HG02840 (cell line): ENCODE data around the gene TBKBP1.

Experiments used
- ATAC-seq: cut with Tn5 transposase; IDR thresholded peaks from one replicate; pipeline ENCODE4 v1.9.1; 2021; ENCODE audit warnings: mild to moderate bottlenecking, moderate library complexity, moderate number of reproducible peaks; ENCODE audit not compliant: unreplicated experiment, low FRiP score

The TBKBP1 gene

DNA sequence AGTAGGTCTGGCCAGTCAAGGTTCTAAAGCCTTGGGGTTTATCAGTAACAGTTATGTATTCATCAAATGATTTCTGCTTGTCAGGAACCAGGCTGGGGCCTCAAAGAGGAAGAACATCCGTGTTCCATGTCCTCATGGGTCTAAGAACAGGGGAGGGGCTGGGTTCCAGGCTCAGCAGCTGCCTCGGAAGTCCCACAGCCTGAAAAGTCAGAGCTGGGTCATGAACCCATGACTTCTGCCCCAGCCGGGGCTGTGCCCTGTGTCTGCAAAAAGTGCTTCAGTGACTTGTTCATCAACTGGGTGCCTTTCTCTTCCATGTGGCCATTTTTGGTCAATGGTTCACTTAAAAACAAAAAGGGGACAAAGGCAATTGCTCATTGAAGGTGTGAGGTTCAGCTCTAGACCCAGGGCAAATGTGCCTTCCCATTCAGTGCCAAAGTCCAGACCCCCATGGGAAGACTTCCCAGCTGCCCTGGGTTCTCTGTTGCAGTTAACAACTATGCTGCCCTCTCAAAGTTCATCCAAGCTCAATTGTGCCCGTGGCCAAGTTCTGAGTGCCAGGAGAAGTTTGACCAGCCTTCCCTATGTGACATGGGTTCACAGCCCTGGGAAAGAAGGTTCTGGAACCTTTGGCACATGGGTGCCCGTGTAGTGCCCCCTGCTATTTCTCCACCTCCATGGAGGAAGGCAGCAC is 18.5 kb downstream of the TBKBP1 start:
- ATAC-seq, result no peak

DNA sequence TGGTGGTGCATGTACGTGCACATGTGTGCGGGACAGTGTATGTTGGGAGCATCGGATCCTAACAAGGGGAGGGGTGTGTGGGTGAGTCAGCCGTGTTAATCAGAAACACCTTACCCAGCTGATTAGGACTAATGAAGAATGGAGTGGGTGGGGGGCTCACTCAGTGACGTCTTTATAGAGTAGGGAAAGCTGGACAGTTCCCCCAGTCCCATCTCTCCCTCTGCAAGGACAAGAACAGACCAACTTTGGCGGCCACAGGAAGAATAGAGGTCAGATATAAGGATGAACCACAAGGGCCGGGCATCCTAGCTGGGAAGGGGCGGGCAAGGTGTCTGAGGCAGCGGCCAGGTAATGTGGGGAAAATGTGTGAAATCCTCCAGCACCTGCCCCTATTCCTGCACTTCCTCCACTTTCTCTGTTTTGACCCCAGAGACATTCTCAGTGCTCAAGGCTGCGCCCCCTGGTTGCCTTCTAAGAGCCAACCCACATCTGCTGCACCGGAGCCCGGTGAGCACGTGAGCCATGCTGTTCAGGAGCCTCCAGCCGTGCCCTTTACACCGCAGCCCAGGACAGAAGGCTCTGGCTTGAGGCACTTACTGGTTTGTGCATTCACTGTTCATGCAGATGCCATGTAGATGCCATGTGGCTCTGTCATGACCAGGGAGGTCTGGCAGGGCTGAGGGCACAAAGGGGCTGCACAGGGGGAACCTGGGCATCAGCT is 20.2 kb downstream of the TBKBP1 start:
- ATAC-seq, result no peak

DNA sequence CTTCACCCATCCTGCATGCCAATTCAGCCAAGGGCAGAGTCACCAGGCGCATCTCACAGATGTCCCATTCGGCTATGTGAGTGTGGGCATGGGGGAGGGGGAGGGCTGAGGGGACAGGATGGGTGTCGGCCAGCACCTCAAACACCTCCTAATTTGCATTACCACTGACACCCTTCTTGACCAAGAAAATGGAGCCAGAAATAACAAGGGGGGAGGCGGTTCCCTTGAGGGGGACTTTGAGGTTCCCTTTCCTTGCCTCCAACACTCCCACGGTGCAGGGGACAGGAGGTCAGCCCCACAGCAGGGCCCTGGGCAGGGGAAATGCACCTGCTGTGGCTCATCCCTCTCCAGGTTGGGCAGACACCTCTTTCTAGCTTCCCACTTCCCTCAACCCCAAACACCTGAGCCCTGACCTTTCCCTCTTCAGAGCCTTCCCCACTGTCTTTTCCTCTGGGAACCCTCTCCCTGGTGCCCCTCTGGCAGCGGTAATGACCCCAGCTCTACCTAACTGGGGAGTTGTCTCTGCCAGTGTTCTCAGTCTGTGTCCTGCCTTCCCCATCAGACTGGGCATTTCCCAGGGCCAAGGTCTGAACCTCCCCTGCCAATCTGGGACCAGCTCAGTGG is 20.9 kb downstream of the TBKBP1 start:
- ATAC-seq, result no peak

DNA sequence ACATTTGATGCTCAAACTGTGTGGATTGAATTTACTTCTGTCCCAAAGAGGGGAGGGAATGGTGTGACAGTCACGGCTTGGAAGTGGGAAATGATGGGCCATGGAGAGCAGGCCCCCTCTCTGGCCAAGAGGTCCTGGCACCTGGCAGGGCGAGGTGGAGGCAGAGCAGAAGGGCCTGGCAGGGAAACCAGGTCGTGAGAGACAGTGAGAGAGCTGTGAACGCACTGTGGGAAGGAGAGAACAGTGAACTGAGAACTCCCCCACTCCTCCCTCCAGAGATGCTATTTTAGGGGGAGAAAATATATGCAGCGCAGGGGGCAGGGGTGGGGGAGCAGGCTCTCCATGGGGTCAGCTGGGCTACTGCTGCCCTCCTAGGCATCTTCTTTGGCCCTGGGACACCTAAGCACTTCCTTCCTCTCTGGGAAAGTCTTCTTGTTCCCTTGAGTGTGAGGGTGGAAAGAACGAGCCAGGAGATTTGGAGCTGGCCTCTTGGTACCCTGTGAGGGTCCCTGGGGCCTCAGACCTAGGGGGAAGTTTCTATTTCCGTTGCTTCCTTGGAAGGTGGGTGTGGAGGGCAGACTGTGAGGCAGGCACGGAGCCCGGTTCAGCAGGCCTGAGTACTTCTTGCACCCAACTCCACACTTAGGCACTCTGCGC is 21.8 kb downstream of the TBKBP1 start:
- ATAC-seq, result no peak

DNA sequence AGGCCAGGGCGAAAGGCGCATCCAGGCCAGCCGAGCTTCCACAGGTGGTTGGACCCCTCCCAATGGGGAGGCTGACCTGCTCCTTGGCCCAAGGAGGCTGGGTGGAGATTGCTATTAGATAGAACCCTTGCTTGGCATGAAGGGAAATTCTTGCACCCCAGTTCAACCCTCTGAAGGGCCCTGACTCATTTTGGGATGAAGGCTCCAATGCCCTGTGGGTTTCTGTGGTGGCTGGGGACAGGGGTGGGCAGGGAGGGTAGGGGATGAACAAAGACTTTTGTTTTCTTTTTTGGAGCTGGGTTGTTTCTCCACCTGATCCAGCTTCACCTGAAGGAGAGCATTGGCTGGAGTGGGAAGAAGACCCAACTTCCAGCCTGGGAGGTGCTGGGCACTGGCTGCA is 22.4 kb downstream of the TBKBP1 start:
- ATAC-seq, result no peak

DNA sequence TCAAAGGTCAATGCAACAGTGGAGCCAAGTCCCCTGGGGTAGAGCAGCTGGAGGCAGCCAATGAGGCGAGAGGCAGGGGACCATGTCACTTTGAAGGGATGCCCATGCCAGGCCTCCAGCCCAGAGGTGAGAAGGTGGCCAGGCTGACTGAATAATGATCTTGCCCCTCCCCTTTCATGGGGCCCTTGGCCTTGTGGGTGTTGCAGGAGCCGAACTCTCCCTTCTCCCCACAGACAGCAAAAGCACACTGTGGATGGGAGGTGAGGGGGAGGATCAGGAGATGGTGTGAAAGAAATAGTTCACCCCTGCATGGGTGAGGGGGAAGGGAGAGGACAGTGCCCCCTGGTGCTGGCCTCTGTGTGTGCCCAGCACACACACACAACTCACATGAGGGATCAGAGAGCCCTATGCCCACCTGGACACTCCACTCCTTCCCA is 23.3 kb downstream of the TBKBP1 start:
- no peak for ATAC-seq

DNA sequence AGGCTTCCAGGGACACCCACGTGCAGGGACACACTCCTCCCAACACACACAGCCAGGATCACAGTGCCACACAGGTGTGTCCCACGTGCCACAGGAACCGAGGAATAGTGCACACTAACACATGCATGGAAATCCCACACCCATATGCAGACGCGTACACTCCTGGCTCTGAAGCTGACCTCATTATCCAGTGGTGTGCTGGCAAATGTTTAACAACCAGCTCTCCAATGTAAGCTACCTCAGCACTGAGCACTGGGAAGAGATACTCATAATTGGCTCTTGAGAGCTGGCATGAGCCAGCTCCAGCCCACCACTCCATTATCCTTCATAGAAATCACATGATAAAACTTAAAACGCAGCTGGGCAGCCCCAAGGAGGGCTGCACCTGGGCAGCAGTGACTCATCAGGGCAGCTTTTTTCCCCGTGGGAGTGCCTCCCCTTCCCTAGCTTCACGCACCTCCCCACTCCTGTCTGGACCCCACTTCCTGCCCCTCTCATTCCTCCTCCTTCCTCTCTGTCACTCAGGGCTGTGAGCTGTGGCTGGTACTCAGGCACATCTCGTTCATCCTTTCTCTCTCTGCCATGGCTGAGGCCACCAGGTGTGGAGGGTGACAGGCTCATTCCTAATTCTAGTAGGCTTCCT is 24.1 kb downstream of the TBKBP1 start:
- ATAC-seq, result no peak

DNA sequence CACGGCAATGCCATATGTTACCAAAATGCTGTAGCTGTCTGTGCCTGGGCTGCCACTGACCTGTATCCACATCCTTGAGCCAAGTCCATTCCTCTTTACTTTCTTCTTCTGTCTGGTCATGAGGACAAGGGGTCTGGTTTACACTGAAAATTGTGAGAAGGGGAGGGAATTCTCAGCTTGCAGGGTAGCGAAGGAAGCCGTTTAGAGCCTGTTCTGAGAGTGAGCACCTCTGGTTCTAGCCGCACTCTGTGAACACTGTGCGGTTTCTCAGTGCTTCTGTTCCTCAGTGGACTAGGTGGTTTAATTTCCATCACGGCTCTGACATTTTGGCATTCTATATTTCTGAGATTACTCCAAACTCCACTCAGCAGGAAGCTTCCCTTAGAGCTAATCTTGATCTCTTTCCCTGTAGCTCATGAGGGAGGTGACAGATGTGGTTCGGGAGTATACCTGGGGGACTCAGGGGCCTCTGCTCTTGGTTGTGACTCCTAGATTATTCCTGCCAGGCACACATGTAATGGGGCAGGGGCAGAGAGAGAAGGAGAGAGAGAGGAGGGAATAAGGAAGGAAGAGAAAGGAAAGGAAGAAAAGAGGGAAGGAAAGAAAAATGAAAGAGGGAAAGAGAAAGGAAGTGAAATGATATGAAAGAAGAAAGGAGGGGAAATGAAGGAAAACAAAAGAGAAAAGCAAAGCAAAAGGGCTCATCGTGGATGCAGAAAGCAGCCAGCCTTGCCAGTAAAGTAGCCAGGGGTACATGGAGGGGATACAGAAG is 24.9 kb downstream of the TBKBP1 start:
- ATAC-seq, result no peak

DNA sequence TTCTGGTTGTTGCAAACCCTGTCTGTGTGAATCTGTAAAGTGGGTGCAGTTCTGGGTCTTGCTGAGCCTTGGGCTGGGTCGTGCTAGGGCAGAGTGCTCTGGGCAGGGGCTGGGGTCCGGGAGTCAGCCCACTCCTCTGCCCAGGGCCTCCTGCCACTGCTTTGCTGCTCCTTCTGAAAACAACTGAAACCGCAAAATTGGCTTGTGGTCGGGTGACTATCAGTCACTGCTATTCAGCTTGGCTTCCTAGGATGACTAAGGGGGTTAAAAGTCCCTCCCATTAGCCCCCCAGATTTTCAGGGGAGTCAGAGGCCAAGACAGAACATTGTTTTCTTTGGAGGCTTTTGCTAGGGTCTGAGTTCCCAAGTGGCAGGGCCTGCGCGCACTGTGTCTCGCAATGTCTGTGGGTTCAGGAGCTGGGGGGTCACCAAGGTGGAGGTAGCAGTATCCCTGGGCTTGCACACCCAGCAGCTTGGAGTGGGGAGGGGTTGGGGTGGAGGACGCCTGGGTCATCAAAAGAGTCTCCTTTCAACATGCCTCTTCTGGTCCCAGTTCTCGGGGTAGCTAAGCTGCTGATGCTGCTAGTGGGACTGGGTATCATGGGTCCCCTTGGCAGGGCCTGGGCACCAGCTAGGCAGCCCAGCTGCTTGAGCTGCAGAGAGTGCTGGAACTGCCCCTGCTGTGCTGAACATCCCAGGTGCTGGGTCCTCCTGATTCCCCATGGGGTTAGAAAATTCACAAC is 25.6 kb downstream of the TBKBP1 start:
- ATAC-seq, result no peak

DNA sequence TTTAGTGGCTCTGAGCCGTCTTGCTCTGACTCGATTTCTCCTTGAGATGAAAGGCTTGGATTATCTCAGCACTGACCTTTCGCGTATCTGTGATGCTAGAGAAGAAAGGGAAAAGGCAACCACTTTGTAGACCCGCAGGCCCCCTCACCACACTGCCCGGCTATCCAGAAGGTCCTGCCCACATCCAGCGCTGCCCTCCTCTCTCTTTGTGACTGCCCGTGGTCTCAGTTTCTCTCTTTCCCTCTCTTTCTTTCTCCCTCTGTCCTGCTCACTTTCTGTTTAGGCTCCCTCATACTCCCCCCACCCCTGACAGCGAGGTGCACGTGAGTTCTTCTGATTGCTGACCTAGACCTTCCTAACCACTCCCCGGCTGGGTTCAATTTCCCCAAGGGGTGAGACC is 26.2 kb downstream of the TBKBP1 start:
- no peak for ATAC-seq

DNA sequence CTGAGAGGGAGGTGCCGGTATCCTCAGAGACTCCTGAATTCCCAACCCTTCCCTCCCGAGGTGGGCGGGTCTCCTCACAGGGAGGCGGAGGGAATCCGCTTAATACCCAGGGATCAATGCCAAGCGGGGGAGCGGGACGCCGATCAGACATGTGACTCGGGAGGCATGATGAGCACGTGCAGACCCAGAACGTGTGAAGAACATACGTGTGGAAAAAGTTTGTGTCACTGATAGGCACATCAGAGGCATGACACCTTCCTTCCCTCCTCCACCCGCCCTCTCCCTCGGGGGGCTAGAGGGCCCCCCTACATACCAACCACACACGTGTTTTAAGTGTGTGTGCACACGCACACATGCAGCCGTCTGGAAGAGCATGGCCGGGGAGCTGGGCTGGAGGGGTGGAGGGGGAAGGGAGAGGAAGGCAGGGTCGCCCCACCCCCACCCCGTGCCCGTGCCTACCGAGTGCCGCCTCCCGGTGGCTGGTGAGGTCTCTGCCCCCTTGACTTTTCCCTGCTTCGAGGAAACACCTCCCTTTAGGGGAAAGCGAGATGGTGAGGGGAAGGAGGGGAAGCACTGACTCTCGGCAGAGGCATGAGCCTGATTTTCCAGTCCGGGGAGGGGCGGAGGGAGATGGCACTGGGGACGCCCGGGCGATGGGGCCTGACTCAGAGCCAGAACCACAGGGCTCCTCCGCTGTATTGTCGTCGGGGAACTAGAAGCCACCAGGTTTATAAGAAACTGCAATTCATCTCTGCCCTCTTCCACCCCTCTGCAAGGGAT is 27.0 kb downstream of the TBKBP1 start:
- ATAC-seq, result no peak

DNA sequence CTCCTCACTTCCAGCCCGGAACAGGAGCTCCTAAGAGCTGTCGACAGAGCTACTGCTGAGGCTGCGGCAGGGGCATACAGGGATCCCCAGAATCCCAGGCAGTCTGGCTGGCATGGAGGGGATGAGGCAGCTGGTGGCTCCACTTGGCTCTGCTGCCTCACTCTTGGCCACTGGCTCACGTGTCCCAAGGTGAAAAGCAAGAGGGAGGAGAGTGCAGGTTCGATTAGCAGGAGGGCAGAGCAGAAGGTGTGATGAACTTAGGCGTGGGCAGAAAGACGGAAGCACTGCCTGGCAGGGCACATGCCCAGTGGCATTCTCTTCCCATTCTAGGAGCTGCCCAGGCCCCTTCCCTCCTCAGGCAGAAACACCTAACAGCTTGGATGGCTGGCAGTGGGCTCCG is 27.8 kb downstream of the TBKBP1 start:
- no peak for ATAC-seq

DNA sequence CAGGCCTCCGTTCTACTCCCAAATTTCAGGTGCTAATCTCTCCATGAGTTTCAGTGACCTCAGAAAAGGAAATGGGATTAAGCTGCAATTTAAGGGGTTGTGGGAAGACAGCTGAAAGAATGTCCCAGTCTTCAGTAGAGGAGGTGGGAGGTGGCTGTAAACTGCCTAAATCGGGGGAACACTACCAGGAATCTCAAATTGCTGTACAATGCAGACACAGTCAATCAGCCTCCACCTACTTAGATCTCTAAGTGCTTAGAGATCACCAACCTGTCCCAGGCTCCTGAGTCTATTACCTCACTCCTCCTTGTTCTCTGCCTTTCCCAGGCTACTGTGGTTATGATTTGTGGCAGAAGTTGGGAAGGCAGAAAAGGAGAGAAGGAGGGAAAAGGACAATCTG is 30.7 kb downstream of the TBKBP1 start:
- no peak for ATAC-seq

DNA sequence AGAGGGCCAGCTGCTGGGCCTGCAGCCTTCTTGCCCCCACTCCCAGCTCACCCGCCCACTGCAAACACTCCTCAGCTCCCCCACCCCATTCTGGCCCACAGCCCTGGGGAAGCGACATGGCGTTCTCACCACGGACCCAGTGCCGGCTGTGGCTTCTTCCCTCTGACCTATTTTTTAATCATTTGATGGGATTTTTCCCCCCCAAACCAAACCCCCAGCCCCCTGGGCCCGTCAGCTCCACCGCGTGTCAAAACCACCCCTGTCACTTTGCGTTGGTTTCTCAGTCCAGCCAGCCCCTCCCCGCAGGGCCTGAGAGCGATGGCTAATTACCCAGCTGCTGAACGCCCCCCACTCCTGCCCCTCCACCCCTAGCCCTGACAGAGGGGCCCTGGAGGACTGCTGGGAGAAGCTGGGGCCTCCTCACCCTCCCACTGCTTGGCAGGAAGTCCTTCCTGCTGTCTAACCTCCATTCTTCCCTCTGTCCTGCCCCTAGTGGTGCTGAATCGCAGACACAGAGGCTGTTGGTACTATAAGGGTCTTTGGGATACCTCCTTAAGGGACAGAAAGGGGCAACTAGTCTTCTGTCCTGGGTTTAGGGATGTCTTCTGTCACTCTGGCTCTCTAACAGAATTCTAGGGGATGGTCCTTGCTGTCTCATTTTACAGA is 31.6 kb downstream of the TBKBP1 start:
- ATAC-seq, result no peak

DNA sequence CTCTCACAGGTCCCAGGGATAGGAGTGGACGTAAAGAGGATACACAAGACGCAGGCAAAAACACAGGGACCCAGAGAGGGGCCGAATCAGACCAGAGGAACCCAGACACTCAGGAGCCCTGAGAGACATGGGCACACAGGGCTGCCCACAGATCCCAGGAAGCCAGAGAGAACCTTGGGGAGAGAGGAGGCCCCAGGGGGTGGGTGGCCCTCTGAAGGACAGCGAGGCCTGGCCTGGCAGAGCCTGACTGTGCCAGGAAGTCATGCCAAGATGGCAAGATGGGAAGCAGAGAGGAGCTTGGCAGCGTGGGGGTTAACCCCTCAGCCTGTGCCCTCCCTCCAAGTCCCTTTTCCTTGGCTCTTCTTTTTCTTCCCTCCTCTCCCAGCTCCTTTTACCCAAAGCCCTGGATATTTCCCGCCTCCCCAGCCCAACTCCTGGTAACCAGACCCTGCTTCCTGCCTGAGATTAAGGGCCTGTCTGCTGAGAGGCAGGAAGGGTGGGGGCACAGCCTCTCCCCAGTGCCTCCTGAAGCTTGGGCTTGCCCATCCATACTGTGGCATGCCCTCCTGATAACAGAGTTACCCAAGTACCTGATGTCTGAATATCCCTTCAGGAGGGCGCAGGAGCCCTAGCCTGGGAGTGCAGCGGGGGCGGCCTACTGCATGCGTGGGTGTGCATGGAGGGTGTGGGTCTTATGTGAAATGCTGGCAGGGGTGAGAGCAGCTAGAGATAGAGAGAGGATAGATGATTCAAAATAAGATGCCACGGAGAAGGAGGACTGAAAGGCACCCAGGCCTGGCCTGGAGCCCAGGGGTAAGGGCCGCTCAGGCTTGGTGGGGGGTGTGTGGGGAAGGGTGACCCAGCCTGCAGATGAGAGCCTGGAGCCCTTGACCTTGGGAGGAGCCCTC is 33.1 kb downstream of the TBKBP1 start:
- ATAC-seq, result no peak

DNA sequence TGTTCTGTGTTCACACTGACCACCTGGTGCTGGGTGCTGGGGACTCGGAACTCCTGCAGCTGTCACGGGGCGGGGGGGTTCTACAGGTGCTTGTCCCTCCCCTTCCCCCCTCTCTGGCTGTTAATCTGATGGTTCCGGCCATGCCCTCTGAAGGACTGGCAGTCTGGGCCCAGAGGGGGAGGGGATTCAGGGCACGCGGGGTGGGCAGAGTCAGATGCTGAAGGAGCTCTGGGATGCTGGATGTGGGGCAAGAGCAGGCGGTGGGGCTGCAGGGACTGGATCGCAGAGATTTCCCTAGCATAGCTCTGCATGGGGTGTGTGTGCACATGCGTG is 33.7 kb downstream of the TBKBP1 start:
- ATAC-seq, result no peak

DNA sequence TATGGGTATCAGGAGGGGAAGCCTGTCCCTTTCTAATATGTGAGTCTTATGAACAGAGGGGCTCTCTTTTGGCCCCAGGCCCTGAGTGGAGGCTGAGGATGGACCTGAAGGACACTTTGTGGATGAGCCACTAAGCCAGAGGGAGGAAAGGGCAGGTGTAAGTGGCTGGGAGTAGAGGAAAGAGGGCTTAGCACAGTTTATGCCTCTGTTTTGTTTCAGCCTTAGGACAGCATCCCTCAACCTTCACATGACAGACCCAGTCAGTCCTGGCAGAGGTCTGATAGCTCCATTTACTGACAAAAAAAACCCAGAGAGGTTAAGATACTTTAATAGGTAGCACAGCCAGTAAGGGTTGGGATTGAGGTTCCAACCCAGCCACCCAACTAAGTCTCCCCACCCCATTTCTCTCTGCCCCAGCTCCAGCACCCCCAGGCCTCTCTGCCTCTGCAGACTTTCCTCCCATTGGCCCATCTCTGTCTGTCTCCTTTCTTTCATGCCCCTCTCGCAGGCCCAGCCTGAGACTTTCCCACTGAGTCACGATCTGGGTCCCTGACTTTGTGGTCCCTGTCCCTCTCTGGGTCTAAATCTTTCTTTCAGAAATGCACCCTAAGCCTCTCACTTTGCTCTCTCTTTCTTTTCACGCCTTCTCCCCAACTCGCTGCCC is 34.4 kb downstream of the TBKBP1 start:
- no peak for ATAC-seq
